ENCODE results near the gene GPR143.
A peak's percentile ranks its signal among the peaks of the same experiment; 100 is the strongest.
"Not testable (repeated sequence)": the region's sequence is repeated elsewhere in the genome, so short reads cannot be mapped to it uniquely, and the experiment has no call there.

GPR143 gene

GRCh38 chrX:9768321-9768839, 2.7 kb upstream of the GPR143 start:
- DNase-seq (ENCODE audit: low read depth) = not testable (repeated sequence)

GRCh38 chrX:9767375-9767774, 1.7 kb upstream of the GPR143 start:
- no peak for DNase-seq (ENCODE audit: low read depth)

GRCh38 chrX:9765072-9765736, 443 bp downstream of the GPR143 start:
- DNase-seq (ENCODE audit: low read depth) = no peak

- no peak for DNase-seq (ENCODE audit: low read depth)
Observed at GRCh38 chrX:9759337-9759736, 6.3 kb downstream of the GPR143 start.

- DNase-seq (ENCODE audit: low read depth) = no peak
Observed at GRCh38 chrX:9758021-9758638, 7.5 kb downstream of the GPR143 start.

GRCh38 chrX:9757366-9757765, 8.3 kb downstream of the GPR143 start:
- DNase-seq (ENCODE audit: low read depth) = no peak

GRCh38 chrX:9749146-9749692, 16.4 kb downstream of the GPR143 start:
- DNase-seq (ENCODE audit: low read depth) = no peak

GRCh38 chrX:9747644-9748043, 18.0 kb downstream of the GPR143 start:
- DNase-seq (ENCODE audit: low read depth) = no peak

GRCh38 chrX:9746148-9746888, 19.3 kb downstream of the GPR143 start:
- DNase-seq (ENCODE audit: low read depth) = peak; percentile 73

- peak; percentile 40 for DNase-seq (ENCODE audit: low read depth)
Observed at GRCh38 chrX:9745417-9746115, 20.1 kb downstream of the GPR143 start.

GRCh38 chrX:9739130-9739529, 26.5 kb downstream of the GPR143 start:
- no peak for DNase-seq (ENCODE audit: low read depth)

GRCh38 chrX:9738151-9738550, 27.5 kb downstream of the GPR143 start:
- peak; percentile 43 for DNase-seq (ENCODE audit: low read depth)

- no peak for DNase-seq (ENCODE audit: low read depth)
Observed at GRCh38 chrX:9737363-9737762, 28.3 kb downstream of the GPR143 start.

- no peak for DNase-seq (ENCODE audit: low read depth)
Observed at GRCh38 chrX:9730752-9731151, 34.9 kb downstream of the GPR143 start.

- DNase-seq (ENCODE audit: low read depth) = no peak
Observed at GRCh38 chrX:9730078-9730477, 35.6 kb downstream of the GPR143 start.

GRCh38 chrX:9729171-9729885, 36.3 kb downstream of the GPR143 start:
- DNase-seq (ENCODE audit: low read depth) = peak; percentile 40

GRCh38 chrX:9728261-9728660, 37.4 kb downstream of the GPR143 start:
- DNase-seq (ENCODE audit: low read depth) = no peak

- DNase-seq (ENCODE audit: low read depth) = peak; percentile 38
Observed at GRCh38 chrX:9724711-9725110, 40.9 kb downstream of the GPR143 start.

GRCh38 chrX:9717376-9717775, 48.3 kb downstream of the GPR143 start:
- DNase-seq (ENCODE audit: low read depth) = no peak

GRCh38 chrX:9710332-9710731, 55.3 kb downstream of the GPR143 start:
- no peak for DNase-seq (ENCODE audit: low read depth)

- DNase-seq (ENCODE audit: low read depth) = peak; percentile 67
Observed at GRCh38 chrX:9708923-9709553, 56.6 kb downstream of the GPR143 start.
